GM12873 (cell line): ENCODE measurements around the gene ETFA.

Source experiments
- CTCF ChIP-seq: IDR thresholded peaks from 2 replicates; pipeline ENCODE4 v1.5.1; 2012; ENCODE audit warnings: low read depth, mild to moderate bottlenecking, moderate library complexity, low read length, control low read depth; ENCODE audit not compliant: insufficient read depth; ENCODE audit errors: missing control alignments

Gene ETFA

GRCh38 chr15:76334438-76335306 lies 23.4 kb upstream of the ETFA start:
- TF ChIP-seq CTCF = no peak

DNA sequence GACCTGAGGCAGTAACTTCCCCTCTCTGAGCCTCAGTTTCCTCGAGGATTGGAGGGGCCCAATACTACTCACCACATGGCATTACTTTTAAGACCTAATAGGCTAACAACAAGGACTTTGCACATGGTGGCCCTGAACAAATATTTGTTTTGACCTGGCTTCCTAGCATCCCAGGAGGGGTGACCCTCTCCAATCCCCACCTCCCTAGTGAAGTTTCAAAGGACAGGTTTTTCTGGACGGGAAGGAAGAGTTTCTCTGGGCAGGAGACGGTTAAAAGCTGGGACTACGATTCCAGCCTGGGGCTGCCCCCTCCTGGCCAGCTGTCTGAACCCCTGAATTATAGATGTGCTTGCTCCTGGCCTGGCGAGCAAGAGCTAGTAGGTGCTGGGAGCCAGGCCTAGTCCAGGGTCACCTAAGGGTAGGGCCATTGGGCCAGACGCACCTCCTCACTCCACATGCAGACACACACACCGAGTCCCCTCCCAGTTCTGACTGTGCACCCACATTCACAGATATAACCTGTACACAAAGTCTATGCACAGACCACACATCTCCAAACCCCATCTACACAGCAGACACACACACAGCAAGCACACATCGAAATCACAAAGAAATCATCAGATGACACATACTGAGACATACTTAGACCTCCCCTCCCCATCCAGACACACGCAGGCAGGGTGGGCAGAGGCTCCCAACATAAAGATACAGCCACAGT lies 22.6 kb upstream of the ETFA start:
- TF ChIP-seq CTCF = peak; percentile 35

DNA sequence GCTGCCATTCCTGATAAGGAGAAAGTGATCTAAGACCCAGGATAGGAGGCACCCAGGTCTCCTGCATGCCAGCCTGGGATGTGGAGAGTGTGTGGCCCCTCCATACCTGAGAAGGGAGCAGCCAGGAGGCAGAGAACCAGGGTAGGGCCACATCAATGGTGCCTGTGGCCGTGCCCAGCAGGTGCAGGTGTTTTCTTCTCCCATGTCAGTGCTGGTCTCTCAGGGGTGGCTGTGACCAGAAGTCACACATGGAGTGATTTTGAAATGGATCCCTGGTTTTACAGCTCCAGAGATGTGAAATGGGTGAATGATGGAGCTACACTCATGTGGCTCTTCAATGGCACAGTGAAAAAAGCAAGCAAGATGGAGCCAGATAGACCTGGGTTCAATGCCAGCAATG lies 22.0 kb upstream of the ETFA start:
- TF ChIP-seq CTCF = no peak

- no peak for TF ChIP-seq CTCF
Measured at GRCh38 chr15:76332796-76333195, 21.5 kb upstream of the ETFA start.

GRCh38 chr15:76330080-76330680 lies 18.9 kb upstream of the ETFA start:
- peak; percentile 54 for TF ChIP-seq CTCF

DNA sequence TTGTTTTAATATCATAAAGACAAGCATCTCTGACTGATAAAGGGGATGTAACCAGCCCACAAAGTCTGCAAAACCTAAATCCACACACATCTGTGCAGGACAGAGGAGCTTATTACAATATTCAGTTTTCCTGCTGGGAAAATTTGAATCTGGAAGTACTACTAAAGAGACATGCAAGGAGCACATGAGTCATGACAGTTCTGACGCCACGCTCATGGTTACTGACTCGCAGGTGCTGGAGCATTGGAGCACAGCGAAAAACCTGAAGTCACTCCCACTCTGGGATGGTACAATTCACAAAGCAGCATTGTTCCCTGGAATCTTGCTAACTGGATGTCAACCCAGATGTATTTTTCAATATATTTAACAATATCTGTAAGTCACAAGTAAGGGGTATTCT lies 17.7 kb upstream of the ETFA start:
- TF ChIP-seq CTCF = no peak

GRCh38 chr15:76328106-76328696 lies 16.9 kb upstream of the ETFA start:
- TF ChIP-seq CTCF = no peak
